ENCODE measurements around the gene CRYBA1. TPM values are rescaled to one million over a fixed set of nuclear protein-coding genes. Genes with fewer than 3 reads are reported as not detected.

The CRYBA1 gene
- total and polyA plus RNA-seq, 2 donors (not counting 3 experiments of a cell fraction or from before 2014, with no cell fraction given): not detected

- ChIA-PET CTCF (interaction anchor here (1.2 to 4.6 kb wide), 12 partner anchors 10 to 132 kb away, joined by 3 to 41 read pairs (median 6); partner anchors contain the start of gene MYO18A), POLR2A (interaction anchor here (0.6 to 1.3 kb wide), 2 partner anchors 38 to 115 kb away, joined by 3 to 6 read pairs; partner anchors contain the start of gene NUFIP2)
- Histone ChIP-seq H3K27me3 (ENCODE audit: control insufficient read depth in 2 of 2, insufficient read depth in 2 of 2, low read length in 2 of 2) (no peaks in the 10 kb centered on the region), H3K9me3 (replicated peaks; ENCODE audit: control insufficient read depth, insufficient read depth, low read length) (no peaks in the 10 kb centered on the region), H3K36me3 (ENCODE audit: control insufficient read depth in 2 of 2, extremely low read depth in 1 of 2, insufficient read depth in 2 of 2, low read length in 2 of 2) (peaks cover 0 to 6% of the 10 kb centered on the region in 2 experiments), H3K9me1 (replicated peaks; ENCODE audit: control insufficient read depth, extremely low read depth, insufficient read depth, low read length) (no peaks in the 10 kb centered on the region), H3K4me3 (replicated peaks in 1 of 3; ENCODE audit: insufficient read depth in 1 of 3, low read depth in 1 of 3, low read length in 3 of 3) (no peak overlapping the region), H2AFZ (ENCODE audit: low read depth, low read length) (no peak overlapping the region), H3K9ac (replicated peaks; ENCODE audit: extremely low read depth, insufficient read depth, low read length) (no peak overlapping the region), H3K4me1 (ENCODE audit: control insufficient read depth, extremely low read depth, insufficient read depth, low read length) (peaks cover 29% of the 10 kb centered on the region), H3K27ac (ENCODE audit: insufficient read depth, low read depth, low read length) (no peak overlapping the region), H3K79me2 (ENCODE audit: control insufficient read depth, insufficient read depth, low read length) (peaks cover 12% of the 10 kb centered on the region), H4K20me1 (replicated peaks; ENCODE audit: control insufficient read depth, extremely low read depth, insufficient read depth, low read length) (peaks cover 9% of the 10 kb centered on the region), H3K4me2 (ENCODE audit: insufficient read depth, low read length) (no peak overlapping the region)
- no TSS peak for BruUV-seq (replicated peaks)
- DNase-seq (ENCODE audit: low read depth, low spot score) (peak; percentile 25), FAIRE-seq (no peak)
- intact Hi-C loops (cut with micrococcal nuclease): loop anchor here (5.0 kb wide), 1 partner anchor 36 kb away; the partner anchor contains the start of gene NUFIP2
- dilution Hi-C loops (cut with MboI; ENCODE audit: extremely low pct_ligation_motif_present, low sequenced_read_pairs): no loop called here
- TF ChIP-seq POLR2AphosphoS5 (IDR thresholded peaks at IDR 0.05; ENCODE audit: insufficient read depth, low read depth, low read length) (no peak), GATA2 (IDR thresholded peaks at IDR 0.05; ENCODE audit: insufficient read depth, insufficient read length, low read depth, low read length) (no peak), JUN (IDR thresholded peaks at IDR 0.05; ENCODE audit: borderline replicate concordance, insufficient read depth, insufficient read length, low read depth) (no peak), POLR2A (IDR thresholded peaks at IDR 0.05; ENCODE audit: low read depth, low read length) (no peak), CTCF (IDR thresholded peaks at IDR 0.05; ENCODE audit: extremely low read depth in 1 of 2, insufficient read depth in 1 of 2, low read depth in 1 of 2, low read length in 2 of 2) (no peak), EZH2 (IDR thresholded peaks at IDR 0.05; ENCODE audit: borderline replicate concordance, low read depth, low read length, severe bottlenecking) (no peak), FOS (IDR thresholded peaks at IDR 0.05; ENCODE audit: borderline replicate concordance, insufficient read depth, low read length) (no peak), MYC (IDR thresholded peaks at IDR 0.05; ENCODE audit: low read depth, low read length) (no peak)
- TF ChIP-seq, protein P1, sequence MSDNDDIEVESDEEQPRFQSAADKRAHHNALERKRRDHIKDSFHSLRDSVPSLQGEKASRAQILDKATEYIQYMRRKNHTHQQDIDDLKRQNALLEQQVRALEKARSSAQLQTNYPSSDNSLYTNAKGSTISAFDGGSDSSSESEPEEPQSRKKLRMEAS (IDR thresholded peaks at IDR 0.05; ENCODE audit: insufficient read depth, insufficient read length): no peak
Observed at GRCh38 chr17:29255926-29256522, 9.4 kb downstream of the CRYBA1 start.
